Common myeloid progenitor, CD34-positive (primary cell): ENCODE data around the gene REL.
"Not testable (repeated sequence)": the region's sequence is repeated elsewhere in the genome, so short reads cannot be mapped to it uniquely, and the experiment has no call there.

Experiments used
- CTCF ChIA-PET: fragments of 350-600 bp; sonication (Branson Sonifier 250); formaldehyde crosslinking; loops from one replicate; lab custom pipeline; 2021; ENCODE audit warnings: antibody characterized with exemption; lab: Charles Lee
- POLR2A ChIA-PET: fragments of 350-600 bp; sonication (Branson Sonifier 250); formaldehyde crosslinking; loops from one replicate; lab custom pipeline; 2021; ENCODE audit warnings: antibody characterized with exemption; lab: Charles Lee
- DNase-seq, 3 donors: peaks; one replicate each; pipeline versions ENCODE4 v3.0.0 to v3.0.0-alpha.2; 2013
- H3K27ac ChIP-seq, 2 experiments: 1 replicate in 1 of 2; 2 replicates in 1 of 2; pipeline ENCODE4 v1.7.0; 2013; ENCODE audit warnings: inconsistent platforms in 2 of 2, low read length in 2 of 2, mild to moderate bottlenecking in 2 of 2, low read depth in 1 of 2, moderate library complexity in 1 of 2; ENCODE audit not compliant: severe bottlenecking in 2 of 2, insufficient read depth in 1 of 2, poor library complexity in 1 of 2
- H3K27me3 ChIP-seq, 5 experiments: replicated peaks in 2 of 5; 1 replicate in 3 of 5; 2 replicates in 2 of 5; pipeline versions ENCODE4 v1.6.1 to v1.7.0; 2013; ENCODE audit warnings: low read length in 4 of 5, mild to moderate bottlenecking in 2 of 5, moderate library complexity in 2 of 5, inconsistent platforms in 1 of 5; ENCODE audit not compliant: insufficient read depth in 5 of 5, control insufficient read depth in 4 of 5
- H3K36me3 ChIP-seq, 4 experiments: 1 replicate in 2 of 4; 2 replicates in 2 of 4; pipeline versions ENCODE4 v1.6.1 to v1.7.0; 2013; ENCODE audit warnings: low read length in 3 of 4, control low read depth in 1 of 4, mild to moderate bottlenecking in 1 of 4; ENCODE audit not compliant: control insufficient read depth in 4 of 4, insufficient read depth in 4 of 4
- H3K4me1 ChIP-seq, 4 experiments: 1 replicate in 3 of 4; 2 replicates in 1 of 4; pipeline versions ENCODE4 v1.6.1 to v1.7.1; 2013; ENCODE audit warnings: low read length in 3 of 4, mild to moderate bottlenecking in 3 of 4, control low read depth in 1 of 4, inconsistent platforms in 1 of 4, moderate library complexity in 1 of 4; ENCODE audit not compliant: control insufficient read depth in 4 of 4, insufficient read depth in 4 of 4; ENCODE audit errors: control extremely low read depth in 1 of 4
- H3K4me3 ChIP-seq, 7 experiments: 1 replicate in 4 of 7; 2 replicates in 3 of 7; pipeline versions ENCODE4 v1.5.1 to v1.7.0; 2013; ENCODE audit warnings: mild to moderate bottlenecking in 7 of 7, low read length in 6 of 7, moderate library complexity in 6 of 7, inconsistent platforms in 2 of 7, low read depth in 2 of 7, control low read depth in 1 of 7; ENCODE audit not compliant: insufficient read depth in 4 of 7, control insufficient read depth in 1 of 7; ENCODE audit errors: extremely low read depth in 1 of 7
- H3K9me3 ChIP-seq, 5 experiments: 1 replicate in 4 of 5; 2 replicates in 1 of 5; pipeline versions ENCODE4 v1.6.1 to v1.7.1; 2013; ENCODE audit warnings: low read length in 4 of 5, mild to moderate bottlenecking in 2 of 5, inconsistent platforms in 1 of 5, low read depth in 1 of 5, moderate library complexity in 1 of 5; ENCODE audit not compliant: control insufficient read depth in 4 of 5, insufficient read depth in 2 of 5; ENCODE audit errors: control extremely low read depth in 1 of 5
- WGBS: methylation state at CpG from one replicate; pipeline ENCODE4 v1.1.5; 2013; ENCODE audit not compliant: insufficient coverage; 5-methylcytosine and 5-hydroxymethylcytosine counted together

Gene REL

GRCh38 chr2:60932061-60932460, 50.7 kb downstream of the REL start:
- WGBS: 100% methylated on average over 3 of the region's 5 CpGs
- POLR2A ChIA-PET, H3K9me3 ChIP-seq, H3K4me3 ChIP-seq, DNase-seq, H3K27ac ChIP-seq, H3K27me3 ChIP-seq, H3K4me1 ChIP-seq: not testable (repeated sequence)
- CTCF ChIA-PET: interaction anchor here (1.6 kb wide), 1 partner anchor 68 kb away, joined by 3 read pairs; no protein-coding TSS in a partner anchor
- peaks cover 10 to 15% (median 15%) of the 10 kb centered on the region in 4 experiments for H3K36me3 ChIP-seq

DNA sequence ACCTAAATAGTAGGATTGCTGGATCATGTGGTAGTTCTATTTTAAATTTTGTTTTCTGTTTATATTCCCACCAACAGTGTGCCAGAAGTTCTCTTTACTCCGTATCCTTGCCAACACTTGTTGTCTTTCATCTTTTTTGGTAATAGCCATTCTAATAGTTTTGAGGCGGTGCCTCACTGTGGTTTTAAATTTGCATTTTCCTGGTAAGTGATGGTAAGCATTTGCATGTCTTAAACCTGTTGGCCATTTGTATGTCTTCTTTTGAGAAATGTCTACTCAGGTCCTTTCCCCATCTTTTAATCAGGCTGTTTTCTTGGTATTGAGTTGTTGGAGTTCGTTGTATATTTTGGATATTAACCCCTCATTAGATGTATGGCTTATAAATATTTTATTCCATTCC, 51.6 kb downstream of the REL start:
- peaks cover 0 to 3% (median 0%) of the 10 kb centered on the region in 4 experiments for H3K4me1 ChIP-seq
- POLR2A ChIA-PET: no interaction called here
- 100% methylated on average over 2 of the region's 3 CpGs for WGBS
- H3K27me3 ChIP-seq: no peaks in the 10 kb centered on the region
- no peak overlapping the region for H3K4me3 ChIP-seq
- DNase-seq: no peak
- peaks cover 10 to 23% (median 16%) of the 10 kb centered on the region in 4 experiments for H3K36me3 ChIP-seq
- H3K27ac ChIP-seq: no peak overlapping the region
- no peaks in the 10 kb centered on the region for H3K9me3 ChIP-seq
- CTCF ChIA-PET: interaction anchor here (1.6 kb wide), 1 partner anchor 68 kb away, joined by 3 read pairs; no protein-coding TSS in a partner anchor

- DNase-seq: no peak
- Histone ChIP-seq H3K27me3 (no peaks in the 10 kb centered on the region), H3K4me3 (no peak overlapping the region), H3K9me3 (no peaks in the 10 kb centered on the region), H3K36me3 (peaks cover 10 to 23% (median 18%) of the 10 kb centered on the region in 4 experiments), H3K27ac (no peak overlapping the region), H3K4me1 (peaks cover 0 to 3% (median 0%) of the 10 kb centered on the region in 4 experiments)
- POLR2A ChIA-PET: no interaction called here
- CTCF ChIA-PET: interaction anchor here (1.1 kb wide), 1 partner anchor 11 kb away, joined by 3 read pairs; no protein-coding TSS in a partner anchor
- WGBS: no CpG with 5 or more reads among the region's 2 CpGs
These were observed 52.9 kb downstream of the REL start for GRCh38 chr2:60934165-60934722.

GRCh38 chr2:60936757-60937156, 55.4 kb downstream of the REL start:
- no peak overlapping the region for H3K27ac ChIP-seq
- no peaks in the 10 kb centered on the region for H3K9me3 ChIP-seq
- no peak overlapping the region for H3K4me3 ChIP-seq
- no peak for DNase-seq
- H3K36me3 ChIP-seq: peaks cover 8 to 23% (median 17%) of the 10 kb centered on the region in 4 experiments
- WGBS: 92% methylated on average over 5 of the region's 5 CpGs
- peaks cover 0 to 8% (median 0%) of the 10 kb centered on the region in 4 experiments for H3K4me1 ChIP-seq
- ChIA-PET CTCF (interaction anchor here (0.7 to 1.0 kb wide), 2 partner anchors 9 to 141 kb away, joined by 3 read pairs; no protein-coding TSS in a partner anchor), POLR2A (no interaction called here)
- no peaks in the 10 kb centered on the region for H3K27me3 ChIP-seq

DNA sequence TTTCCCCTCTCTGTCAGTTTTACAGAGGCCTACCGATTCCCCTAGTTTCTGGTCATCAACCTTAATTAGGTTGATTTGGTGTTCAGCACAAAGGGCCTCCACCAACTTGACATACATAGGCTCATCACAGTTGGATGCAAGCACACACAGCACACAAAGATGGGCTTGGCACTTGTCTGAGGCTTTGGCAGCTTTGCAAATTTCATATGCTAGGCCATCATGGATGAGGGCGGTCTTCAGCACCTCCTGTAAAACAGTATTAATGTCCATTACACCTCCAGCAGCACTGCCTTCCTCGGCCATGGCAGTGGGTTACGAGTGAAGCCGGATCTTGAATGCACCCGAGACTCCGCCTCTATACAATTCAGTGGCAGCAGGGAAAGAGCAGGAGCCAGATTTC, 56.9 kb downstream of the REL start:
- DNase-seq: no peak
- H3K27ac ChIP-seq: no peak overlapping the region
- WGBS: 92% methylated on average over 6 of the region's 7 CpGs
- CTCF ChIA-PET: no interaction called here
- H3K36me3 ChIP-seq: peaks cover 0 to 17% (median 13%) of the 10 kb centered on the region in 4 experiments
- no peaks in the 10 kb centered on the region for H3K9me3 ChIP-seq
- H3K4me1 ChIP-seq: peaks cover 0 to 8% (median 0%) of the 10 kb centered on the region in 4 experiments
- POLR2A ChIA-PET: no interaction called here
- no peak overlapping the region for H3K4me3 ChIP-seq
- no peaks in the 10 kb centered on the region for H3K27me3 ChIP-seq

DNA sequence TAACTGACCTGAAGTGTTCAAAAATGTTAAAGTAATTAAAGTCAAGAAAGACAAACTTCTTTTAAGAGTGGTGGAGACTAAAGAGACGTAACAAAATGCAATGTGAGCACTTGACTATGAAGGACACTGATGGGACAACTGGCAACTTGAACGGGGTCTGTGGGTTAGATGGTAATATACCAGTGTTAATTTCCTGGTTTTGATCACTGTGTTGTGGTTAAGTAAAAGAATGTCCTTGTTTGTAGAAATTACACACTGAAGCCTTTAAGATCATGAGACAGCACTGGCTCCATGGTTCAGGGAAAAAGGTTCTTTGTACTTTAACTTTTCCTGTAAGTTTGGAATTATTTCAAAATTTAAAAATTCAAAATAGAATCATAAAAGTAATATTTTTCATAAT, 58.2 kb downstream of the REL start:
- H3K27ac ChIP-seq: no peak overlapping the region
- WGBS: 61% methylated on average over 2 of the region's 2 CpGs
- CTCF ChIA-PET: interaction anchor here (1.3 kb wide), 1 partner anchor 24 kb away, joined by 3 read pairs; no protein-coding TSS in a partner anchor
- POLR2A ChIA-PET: no interaction called here
- H3K4me3 ChIP-seq: no peak overlapping the region
- H3K27me3 ChIP-seq: no peaks in the 10 kb centered on the region
- DNase-seq: no peak
- peaks cover 3 to 18% (median 17%) of the 10 kb centered on the region in 4 experiments for H3K36me3 ChIP-seq
- H3K9me3 ChIP-seq: no peaks in the 10 kb centered on the region
- H3K4me1 ChIP-seq: peaks cover 0 to 8% (median 0%) of the 10 kb centered on the region in 4 experiments

- Histone ChIP-seq H3K4me1 (no peaks in the 10 kb centered on the region), H3K27me3 (no peaks in the 10 kb centered on the region), H3K4me3 (no peak overlapping the region), H3K9me3 (no peaks in the 10 kb centered on the region), H3K27ac (no peak overlapping the region), H3K36me3 (peaks cover 3 to 14% (median 7%) of the 10 kb centered on the region in 4 experiments)
- no CpG with 5 or more reads among the region's 2 CpGs for WGBS
- no peak for DNase-seq
- CTCF ChIA-PET: interaction anchor here (0.8 to 1.2 kb wide), 3 partner anchors 11 to 121 kb away, joined by 3 read pairs; no protein-coding TSS in a partner anchor
- POLR2A ChIA-PET: no interaction called here
These were observed 64.0 kb downstream of the REL start for GRCh38 chr2:60945341-60945740.
